ENCODE results near the gene SELENON. TPM values are rescaled to one million over a fixed set of nuclear protein-coding genes. Genes with fewer than 3 reads are reported as not detected.
A peak's percentile ranks its signal among the peaks of the same experiment; 100 is the strongest.

Gene SELENON
- total and polyA plus RNA-seq, 9 of the 15 experiments (the other 6 are each of a cell fraction or from before 2014, with no cell fraction given), result 0.43 to 26.7 (median 7.0) TPM

GRCh38 chr1:25819491-25820246 is 19.7 kb downstream of the SELENON start, which contains the start of gene MTFR1L (continued):
- no peak for TF ChIP-seq ZNF561 (CRISPR knock-in tag; conservative IDR thresholded peaks at IDR 0.05)
- TF ChIP-seq TAF9B (IDR thresholded peaks at IDR 0.05; ENCODE audit: partially characterized antibody), result no peak
- TF ChIP-seq PCBP1 (IDR thresholded peaks at IDR 0.05; ENCODE audit: low read depth, low read length, poor library complexity, severe bottlenecking), result peak; percentile 81
- TF ChIP-seq ZNF408 (CRISPR knock-in tag; IDR thresholded peaks at IDR 0.05; ENCODE audit: low read depth), result no peak
- TF ChIP-seq, protein P1, sequence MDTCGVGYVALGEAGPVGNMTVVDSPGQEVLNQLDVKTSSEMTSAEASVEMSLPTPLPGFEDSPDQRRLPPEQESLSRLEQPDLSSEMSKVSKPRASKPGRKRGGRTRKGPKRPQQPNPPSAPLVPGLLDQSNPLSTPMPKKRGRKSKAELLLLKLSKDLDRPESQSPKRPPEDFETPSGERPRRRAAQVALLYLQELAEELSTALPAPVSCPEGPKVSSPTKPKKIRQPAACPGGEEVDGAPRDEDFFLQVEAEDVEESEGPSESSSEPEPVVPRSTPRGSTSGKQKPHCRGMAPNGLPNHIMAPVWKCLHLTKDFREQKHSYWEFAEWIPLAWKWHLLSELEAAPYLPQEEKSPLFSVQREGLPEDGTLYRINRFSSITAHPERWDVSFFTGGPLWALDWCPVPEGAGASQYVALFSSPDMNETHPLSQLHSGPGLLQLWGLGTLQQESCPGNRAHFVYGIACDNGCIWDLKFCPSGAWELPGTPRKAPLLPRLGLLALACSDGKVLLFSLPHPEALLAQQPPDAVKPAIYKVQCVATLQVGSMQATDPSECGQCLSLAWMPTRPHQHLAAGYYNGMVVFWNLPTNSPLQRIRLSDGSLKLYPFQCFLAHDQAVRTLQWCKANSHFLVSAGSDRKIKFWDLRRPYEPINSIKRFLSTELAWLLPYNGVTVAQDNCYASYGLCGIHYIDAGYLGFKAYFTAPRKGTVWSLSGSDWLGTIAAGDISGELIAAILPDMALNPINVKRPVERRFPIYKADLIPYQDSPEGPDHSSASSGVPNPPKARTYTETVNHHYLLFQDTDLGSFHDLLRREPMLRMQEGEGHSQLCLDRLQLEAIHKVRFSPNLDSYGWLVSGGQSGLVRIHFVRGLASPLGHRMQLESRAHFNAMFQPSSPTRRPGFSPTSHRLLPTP (IDR thresholded peaks at IDR 0.05; ENCODE audit: borderline replicate concordance, extremely low read depth, insufficient read length), result no peak
- TF ChIP-seq ZBTB9 (CRISPR knock-in tag; IDR thresholded peaks at IDR 0.05), result no peak
- TF ChIP-seq ZNF707 (CRISPR knock-in tag; conservative IDR thresholded peaks at IDR 0.05), result no peak
- TF ChIP-seq ZNF277 (CRISPR knock-in tag; IDR thresholded peaks at IDR 0.05; ENCODE audit: borderline replicate concordance), result no peak
- TF ChIP-seq, protein P2, sequence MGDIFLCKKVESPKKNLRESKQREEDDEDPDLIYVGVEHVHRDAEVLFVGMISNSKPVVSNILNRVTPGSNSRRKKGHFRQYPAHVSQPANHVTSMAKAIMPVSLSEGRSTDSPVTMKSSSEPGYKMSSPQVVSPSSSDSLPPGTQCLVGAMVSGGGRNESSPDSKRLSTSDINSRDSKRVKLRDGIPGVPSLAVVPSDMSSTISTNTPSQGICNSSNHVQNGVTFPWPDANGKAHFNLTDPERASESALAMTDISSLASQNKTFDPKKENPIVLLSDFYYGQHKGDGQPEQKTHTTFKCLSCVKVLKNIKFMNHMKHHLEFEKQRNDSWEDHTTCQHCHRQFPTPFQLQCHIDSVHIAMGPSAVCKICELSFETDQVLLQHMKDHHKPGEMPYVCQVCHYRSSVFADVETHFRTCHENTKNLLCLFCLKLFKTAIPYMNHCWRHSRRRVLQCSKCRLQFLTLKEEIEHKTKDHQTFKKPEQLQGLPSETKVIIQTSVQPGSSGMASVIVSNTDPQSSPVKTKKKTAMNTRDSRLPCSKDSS (IDR thresholded peaks at IDR 0.05; ENCODE audit: low read depth, partially characterized antibody), result no peak
- TF ChIP-seq PHF20 (IDR thresholded peaks at IDR 0.05; ENCODE audit: partially characterized antibody), result peak; percentile 65
- TF ChIP-seq CEBPB (tag; IDR thresholded peaks at IDR 0.05), result no peak
- TF ChIP-seq ZNF551 (CRISPR knock-in tag; IDR thresholded peaks at IDR 0.05), result no peak
- TF ChIP-seq CBFA2T2 (conservative IDR thresholded peaks at IDR 0.05), result no peak
- TF ChIP-seq TFAP4 (CRISPR knock-in tag; IDR thresholded peaks at IDR 0.05; ENCODE audit: borderline replicate concordance), result peak; percentile 96
- peak; percentile 47 for TF ChIP-seq JUND (IDR thresholded peaks at IDR 0.05; ENCODE audit: borderline replicate concordance, low read depth, low read length)
- no peak; the same call in 2 of the 3 replicates for TF ChIP-seq JUND (tag; IDR thresholded peaks at IDR 0.05; ENCODE audit: borderline replicate concordance, low read depth, low read length)
- TF ChIP-seq, protein P3, sequence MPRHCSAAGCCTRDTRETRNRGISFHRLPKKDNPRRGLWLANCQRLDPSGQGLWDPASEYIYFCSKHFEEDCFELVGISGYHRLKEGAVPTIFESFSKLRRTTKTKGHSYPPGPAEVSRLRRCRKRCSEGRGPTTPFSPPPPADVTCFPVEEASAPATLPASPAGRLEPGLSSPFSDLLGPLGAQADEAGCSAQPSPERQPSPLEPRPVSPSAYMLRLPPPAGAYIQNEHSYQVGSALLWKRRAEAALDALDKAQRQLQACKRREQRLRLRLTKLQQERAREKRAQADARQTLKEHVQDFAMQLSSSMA (CRISPR knock-in tag; IDR thresholded peaks at IDR 0.05), result no peak
- no peak for TF ChIP-seq ZNF165 (CRISPR knock-in tag; IDR thresholded peaks at IDR 0.05; ENCODE audit: borderline replicate concordance)

Data from K562 (cell line).